GM12878 (cell line): ENCODE results near the gene FTH1. TPM values are rescaled to one million over a fixed set of nuclear protein-coding genes. Genes with fewer than 3 reads are reported as not detected.

Experiments
- ATAC-seq: fragments of 200-7000 bp; cut with Tn5 transposase; 3 replicates; pipeline ENCODE4 v1.9.1; 2020; ENCODE audit warnings: mild to moderate bottlenecking, moderate library complexity
- BruUV-seq: library from RNA; stranded (reverse); fragments of 400-500 nt; replicated peaks from 2 replicates; lab custom pipeline; 2021; lab: Mats Ljungman, UMichigan
- CTCF ChIA-PET: fragments of 300-600 bp; sonication (Branson Sonifier 250); formaldehyde crosslinking; extraction: SDS; loops from one replicate; lab custom pipeline; 2021; ENCODE audit warnings: inconsistent platforms; lab: Yijun Ruan, JAX
- POLR2A ChIA-PET: fragments of 350-600 bp; formaldehyde crosslinking; extraction: SDS; loops from one replicate; lab custom pipeline; 2021; ENCODE audit warnings: inconsistent platforms; lab: Charles Lee
- RAD21 ChIA-PET: fragments of 300-600 bp; sonication (Branson Sonifier 250); formaldehyde crosslinking; loops from one replicate; lab custom pipeline; 2023; ENCODE audit warnings: antibody characterized with exemption; ENCODE audit not compliant: unreplicated experiment; lab: Charles Lee
- SMC1A ChIA-PET: fragments of 300-600 bp; sonication (Branson Sonifier 250); formaldehyde crosslinking; loops from one replicate; lab custom pipeline; 2023; ENCODE audit not compliant: unreplicated experiment, uncharacterized antibody; lab: Charles Lee
- DNase-seq: peaks from one replicate; pipeline ENCODE4 v3.0.0-alpha.2; 2011; ENCODE audit warnings: low read depth, low spot score
- FAIRE-seq: peaks from 3 replicates; lab custom pipeline; 2011; peaks lifted over from hg19 to GRCh38; lab: Jason Lieb, UNC
- H2AFZ ChIP-seq: 2 replicates; pipeline ENCODE4 v1.6.0; 2011; ENCODE audit warnings: low read depth, low read length, control low read depth; ENCODE audit not compliant: control insufficient read depth
- H3K27ac ChIP-seq: 2 replicates; pipeline ENCODE4 v1.5.1; 2011; ENCODE audit warnings: control low read depth; ENCODE audit not compliant: control insufficient read depth, insufficient read depth
- H3K27me3 ChIP-seq, 2 experiments: replicated peaks in 1 of 2; 2 replicates each; pipeline versions ENCODE4 v1.6.0 to v1.6.1; 2011; ENCODE audit warnings: low read length in 1 of 2; ENCODE audit not compliant: control insufficient read depth in 2 of 2, insufficient read depth in 2 of 2
- H3K36me3 ChIP-seq, 2 experiments: 2 replicates each; pipeline ENCODE4 v1.5.1; 2011; ENCODE audit warnings: low read length in 1 of 2; ENCODE audit not compliant: control insufficient read depth in 2 of 2, insufficient read depth in 2 of 2
- H3K4me1 ChIP-seq: 2 replicates; pipeline ENCODE4 v1.6.1; 2011; ENCODE audit warnings: mild to moderate bottlenecking, low read length, moderate library complexity, mixed read lengths; ENCODE audit not compliant: control insufficient read depth, insufficient read depth
- H3K4me2 ChIP-seq: 2 replicates; pipeline ENCODE4 v1.6.0; 2011; ENCODE audit warnings: control low read depth; ENCODE audit not compliant: control insufficient read depth, insufficient read depth
- H3K4me3 ChIP-seq: fragments of 200-600 bp; sonication (generic); 2 replicates; pipeline ENCODE4 v1.5.1; 2016
- H3K79me2 ChIP-seq: 2 replicates; pipeline ENCODE4 v1.6.0; 2011; ENCODE audit warnings: low read length; ENCODE audit not compliant: control insufficient read depth, insufficient read depth
- H3K9ac ChIP-seq: 2 replicates; pipeline ENCODE4 v1.8.0; 2011; ENCODE audit warnings: low read length, control low read depth, mixed read lengths; ENCODE audit not compliant: control insufficient read depth, insufficient read depth
- H3K9me3 ChIP-seq: replicated peaks from 3 replicates; pipeline ENCODE4 v1.5.1; 2011; ENCODE audit warnings: mild to moderate bottlenecking, low read length; ENCODE audit not compliant: control insufficient read depth, insufficient read depth
- H4K20me1 ChIP-seq: 2 replicates; pipeline ENCODE4 v1.6.0; 2011; ENCODE audit not compliant: control insufficient read depth, insufficient read depth
- EED ChIP-seq: sonication (generic); IDR thresholded peaks from 2 replicates; pipeline ENCODE4 v1.6.1; 2016; ENCODE audit warnings: antibody characterized with exemption, low read depth
- KLF5 ChIP-seq: fragments of 450-650 bp; IDR thresholded peaks from 2 replicates; pipeline ENCODE4 v1.6.1; 2014; ENCODE audit warnings: mild to moderate bottlenecking; ENCODE audit not compliant: partially characterized antibody
- RAD21 ChIP-seq: IDR thresholded peaks from 2 replicates; pipeline ENCODE4 v1.6.1; 2011; ENCODE audit warnings: mild to moderate bottlenecking, low read depth, low read length, moderate library complexity; ENCODE audit not compliant: insufficient read depth
- SIN3A ChIP-seq: IDR thresholded peaks from 2 replicates; pipeline ENCODE4 v1.6.1; 2012; ENCODE audit warnings: low read depth, low read length, improper control_type of control experiment
- STAT3 ChIP-seq: IDR thresholded peaks from 2 replicates; pipeline ENCODE4 v1.6.1; 2011; ENCODE audit warnings: low read depth, low read length, improper control_type of control experiment
- SUPT20H ChIP-seq: IDR thresholded peaks from 2 replicates; pipeline ENCODE4 v1.6.1; 2011; ENCODE audit warnings: low read depth, mild to moderate bottlenecking, low read length, moderate library complexity, borderline replicate concordance; ENCODE audit not compliant: control insufficient read depth
- WGBS: methylation state at CpG from one replicate; pipeline ENCODE4 v1.1.6; 2016; ENCODE audit warnings: low lambda C conversion rate; ENCODE audit not compliant: insufficient replicate concordance, insufficient coverage; ENCODE audit errors: missing lambda C conversion rate; 5-methylcytosine and 5-hydroxymethylcytosine counted together
- in situ Hi-C: fragments of 300-500 bp; cut with MboI; formaldehyde crosslinking; loops from 9 replicates; pipeline ENCODE4 v1.14.3; 2018; ENCODE audit warnings: mixed read lengths
- intact Hi-C: fragments of 100-400 bp; cut with micrococcal nuclease; formaldehyde crosslinking; loops from one replicate; pipeline ENCODE4 v1.14.2; 2022; ENCODE audit not compliant: unreplicated experiment
- polyA plus RNA-seq, 11 experiments: library from polyadenylated mRNA; depleted of rRNA in 4 of 11; unstranded in 6 of 11; stranded (reverse) in 5 of 11; fragments of >200 nt; fragmentation: Nextera tagmentation in 4 of 11; fragmentation: Illumina TruSeq in 1 of 11; extraction: Ambion mirVana in 4 of 11; extraction: Trizol in 1 of 11; gene quantifications; 1 replicate in 1 of 11; 2 replicates in 10 of 11; pipeline versions ENCODE4 v1.2.1 to v1.2.3, GENCODE V29; 2011 to 2016; ENCODE audit warnings: inconsistent platforms in 2 of 11, missing spikeins in 2 of 11, low read depth in 1 of 11
- total RNA-seq, 4 experiments: library from RNA; depleted of rRNA in 3 of 4; stranded (reverse); fragments of >200 nt in 3 of 4; fragmentation: Illumina TruSeq in 1 of 4; extraction: Trizol in 1 of 4; gene quantifications; 2 replicates each; pipeline versions ENCODE4 v1.2.1 to v1.2.3, GENCODE V29; 2013 to 2021
- TF ChIP-seq, protein P1 (sequence below): IDR thresholded peaks from 2 replicates; pipeline ENCODE4 v1.6.1; 2011; ENCODE audit warnings: low read depth, mild to moderate bottlenecking, low read length, moderate library complexity, borderline replicate concordance; ENCODE audit errors: extremely low read depth
- TF ChIP-seq, protein P2 (sequence below): IDR thresholded peaks from 2 replicates; pipeline ENCODE4 v1.6.1; 2012; ENCODE audit warnings: low read depth, low read length, improper control_type of control experiment
- TF ChIP-seq, protein P3 (sequence below): IDR thresholded peaks from 2 replicates; pipeline ENCODE4 v1.6.1; 2011; ENCODE audit warnings: borderline replicate concordance, low read depth, mild to moderate bottlenecking, moderate library complexity, low read length; ENCODE audit not compliant: insufficient read depth, poor library complexity, severe bottlenecking

Gene FTH1
- total and polyA plus RNA-seq, 10 of the 15 experiments (the other 5 are each of a cell fraction or from before 2014, with no cell fraction given), result 289 to 4,154 (median 960) TPM

- in situ Hi-C loops (no loop called here), intact Hi-C loops (no loop called here)
- Histone ChIP-seq H3K4me1 (no peaks in the 10 kb centered on the region), H3K4me2 (no peak overlapping the region), H4K20me1 (no peaks in the 10 kb centered on the region), H3K27ac (no peak overlapping the region), H3K36me3 (no peaks in the 10 kb centered on the region), H3K27me3 (no peaks in the 10 kb centered on the region), H3K79me2 (no peaks in the 10 kb centered on the region), H2AFZ (no peak overlapping the region), H3K9me3 (no peaks in the 10 kb centered on the region), H3K4me3 (no peak overlapping the region), H3K9ac (no peak overlapping the region)
- no TSS peak for BruUV-seq
- 72% methylated on average over 10 of the region's 10 CpGs for WGBS
- no peak for FAIRE-seq
- no peak for ATAC-seq
- ChIA-PET SMC1A (interaction anchor here (1.3 to 1.6 kb wide), 2 partner anchors 9 to 12 kb away, joined by 3 to 5 read pairs; no protein-coding TSS in a partner anchor), RAD21 (no interaction called here), CTCF (interaction anchor here (0.5 to 1.4 kb wide), 4 partner anchors 10 to 535 kb away, joined by 3 to 4 read pairs (median 4); no protein-coding TSS in a partner anchor), POLR2A (interaction anchor here (0.6 kb wide), 1 partner anchor 39 kb away, joined by 3 read pairs; no protein-coding TSS in a partner anchor)
- DNase-seq, result no peak
- TF ChIP-seq STAT3 (no peak), SIN3A (no peak), RAD21 (no peak), SUPT20H (no peak), EED (no peak), KLF5 (no peak)
- TF ChIP-seq, protein P1, sequence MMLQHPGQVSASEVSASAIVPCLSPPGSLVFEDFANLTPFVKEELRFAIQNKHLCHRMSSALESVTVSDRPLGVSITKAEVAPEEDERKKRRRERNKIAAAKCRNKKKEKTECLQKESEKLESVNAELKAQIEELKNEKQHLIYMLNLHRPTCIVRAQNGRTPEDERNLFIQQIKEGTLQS, result no peak
- TF ChIP-seq, protein P2, sequence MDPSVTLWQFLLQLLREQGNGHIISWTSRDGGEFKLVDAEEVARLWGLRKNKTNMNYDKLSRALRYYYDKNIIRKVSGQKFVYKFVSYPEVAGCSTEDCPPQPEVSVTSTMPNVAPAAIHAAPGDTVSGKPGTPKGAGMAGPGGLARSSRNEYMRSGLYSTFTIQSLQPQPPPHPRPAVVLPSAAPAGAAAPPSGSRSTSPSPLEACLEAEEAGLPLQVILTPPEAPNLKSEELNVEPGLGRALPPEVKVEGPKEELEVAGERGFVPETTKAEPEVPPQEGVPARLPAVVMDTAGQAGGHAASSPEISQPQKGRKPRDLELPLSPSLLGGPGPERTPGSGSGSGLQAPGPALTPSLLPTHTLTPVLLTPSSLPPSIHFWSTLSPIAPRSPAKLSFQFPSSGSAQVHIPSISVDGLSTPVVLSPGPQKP, result no peak
- TF ChIP-seq, protein P3, sequence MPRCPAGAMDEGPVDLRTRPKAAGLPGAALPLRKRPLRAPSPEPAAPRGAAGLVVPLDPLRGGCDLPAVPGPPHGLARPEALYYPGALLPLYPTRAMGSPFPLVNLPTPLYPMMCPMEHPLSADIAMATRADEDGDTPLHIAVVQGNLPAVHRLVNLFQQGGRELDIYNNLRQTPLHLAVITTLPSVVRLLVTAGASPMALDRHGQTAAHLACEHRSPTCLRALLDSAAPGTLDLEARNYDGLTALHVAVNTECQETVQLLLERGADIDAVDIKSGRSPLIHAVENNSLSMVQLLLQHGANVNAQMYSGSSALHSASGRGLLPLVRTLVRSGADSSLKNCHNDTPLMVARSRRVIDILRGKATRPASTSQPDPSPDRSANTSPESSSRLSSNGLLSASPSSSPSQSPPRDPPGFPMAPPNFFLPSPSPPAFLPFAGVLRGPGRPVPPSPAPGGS, result no peak
These were observed 13.5 kb upstream of the FTH1 start for GRCh38 chr11:61980783-61981541.
